Measurements from ENCODE around the gene CC2D2B. TPM values are rescaled to one million over a fixed set of nuclear protein-coding genes. Genes with fewer than 3 reads are reported as not detected.

CC2D2B gene
- total and polyA plus RNA-seq, 2 of the 8 experiments (the other 6 are each of a cell fraction or from before 2014, with no cell fraction given) = 0.09 to 0.71 TPM

- TF ChIP-seq TAF7 (optimal IDR thresholded peaks at IDR 0.05; ENCODE audit: borderline replicate concordance, low read depth, low read length) = no peak
- TF ChIP-seq POLR2A (IDR thresholded peaks at IDR 0.05; ENCODE audit: control extremely low read depth in 1 of 2, low read depth in 2 of 2, low read length in 2 of 2) = no peak
These were observed 164.9 kb downstream of the CC2D2B start (continued) for GRCh38 chr10:96072674-96073073.

All from H1 (cell line).